HepG2 (cell line): ENCODE measurements around the gene ETFB. TPM values are rescaled to one million over a fixed set of nuclear protein-coding genes. Genes with fewer than 3 reads are reported as not detected.

Source experiments
- ATF3 ChIP-seq: sonication (generic); formaldehyde crosslinking; IDR thresholded peaks from 2 replicates; pipeline ENCODE4 v1.4.0; 2020; ENCODE audit warnings: missing genetic modification reagents
- BCL6 ChIP-seq: IDR thresholded peaks from 2 replicates; pipeline ENCODE4 v1.6.1; 2016; ENCODE audit warnings: missing genetic modification reagents, missing compliant biosample characterization
- CAMTA2 ChIP-seq: sonication (generic); formaldehyde crosslinking; IDR thresholded peaks from 2 replicates; pipeline ENCODE4 v1.4.0; 2020; ENCODE audit warnings: mild to moderate bottlenecking, missing genetic modification reagents, borderline replicate concordance
- CCAR2 ChIP-seq: fragments of 200-400 bp; formaldehyde crosslinking; optimal IDR thresholded peaks from 2 replicates; pipeline ENCODE3; 2018; ENCODE audit warnings: low read depth, mild to moderate bottlenecking, low read length, moderate library complexity
- CREB1 ChIP-seq, 2 experiments: fragments of 450-650 bp in 1 of 2; IDR thresholded peaks; 2 replicates each; pipeline ENCODE4 v1.6.1; 2016 to 2017; ENCODE audit warnings: control low read depth in 1 of 2, mild to moderate bottlenecking in 1 of 2, missing compliant biosample characterization in 1 of 2, missing genetic modification characterization in 1 of 2
- EP300 ChIP-seq, 3 experiments: sonication (generic) in 1 of 3; formaldehyde crosslinking in 1 of 3; IDR thresholded peaks; 2 replicates each; pipeline versions ENCODE4 v1.5.1 to v1.6.1; 2011 to 2020; ENCODE audit warnings: low read depth in 2 of 3, low read length in 2 of 3, borderline replicate concordance in 1 of 3, improper control_type of control experiment in 1 of 3, mild to moderate bottlenecking in 1 of 3, missing genetic modification reagents in 1 of 3, moderate library complexity in 1 of 3
- FOXP1 ChIP-seq, 2 experiments: fragments of 450-650 bp in 1 of 2; IDR thresholded peaks; 2 replicates each; pipeline ENCODE4 v1.6.1; 2017 to 2018; ENCODE audit warnings: antibody characterized with exemption in 1 of 2
- MXI1 ChIP-seq: IDR thresholded peaks from 3 replicates; pipeline ENCODE4 v1.6.1; 2012; ENCODE audit warnings: low read depth, low read length, inconsistent platforms, borderline replicate concordance
- NFIC ChIP-seq: IDR thresholded peaks from 2 replicates; pipeline ENCODE4 v1.6.1; 2012; ENCODE audit warnings: mild to moderate bottlenecking, low read length, inconsistent platforms
- NR2F1 ChIP-seq, 2 experiments: fragments of 450-650 bp in 1 of 2; formaldehyde crosslinking in 1 of 2; IDR thresholded peaks; 2 replicates each; pipeline versions ENCODE4 v1.5.0 to v1.6.1; 2016 to 2020; ENCODE audit warnings: mild to moderate bottlenecking in 1 of 2, missing compliant biosample characterization in 1 of 2, missing genetic modification reagents in 1 of 2, moderate library complexity in 1 of 2
- ONECUT2 ChIP-seq: sonication (generic); formaldehyde crosslinking; IDR thresholded peaks from 2 replicates; pipeline ENCODE4 v1.4.0; 2020; ENCODE audit warnings: missing genetic modification reagents
- PITX1 ChIP-seq: sonication (generic); formaldehyde crosslinking; IDR thresholded peaks from 2 replicates; pipeline ENCODE4 v1.5.1; 2020; ENCODE audit warnings: mild to moderate bottlenecking, missing genetic modification reagents
- POGZ ChIP-seq: sonication (generic); formaldehyde crosslinking; IDR thresholded peaks from 2 replicates; pipeline ENCODE4 v1.4.0; 2020; ENCODE audit warnings: mild to moderate bottlenecking, missing genetic modification reagents
- RAD51 ChIP-seq: fragments of 450-650 bp; IDR thresholded peaks from 2 replicates; pipeline ENCODE4 v1.6.1; 2016; ENCODE audit warnings: borderline replicate concordance
- SAFB2 ChIP-seq: sonication (generic); formaldehyde crosslinking; IDR thresholded peaks from 2 replicates; pipeline ENCODE4 v1.5.1; 2020; ENCODE audit warnings: missing genetic modification reagents, low read depth, mild to moderate bottlenecking, borderline replicate concordance
- SALL1 ChIP-seq: sonication (generic); formaldehyde crosslinking; IDR thresholded peaks from 2 replicates; pipeline ENCODE4 v1.8.0; 2022; ENCODE audit warnings: mild to moderate bottlenecking, missing genetic modification reagents
- SMAD9 ChIP-seq: sonication (generic); formaldehyde crosslinking; IDR thresholded peaks from 2 replicates; pipeline ENCODE4 v1.5.1; 2020; ENCODE audit warnings: mild to moderate bottlenecking, missing genetic modification reagents
- TGIF2 ChIP-seq: IDR thresholded peaks from 2 replicates; pipeline ENCODE4 v1.6.1; 2016; ENCODE audit warnings: control low read depth, missing compliant biosample characterization
- THAP11 ChIP-seq: IDR thresholded peaks from 2 replicates; pipeline ENCODE4 v1.6.1; 2016; ENCODE audit warnings: missing biosample characterization, missing genetic modification reagents
- ZBTB7A ChIP-seq: sonication (generic); formaldehyde crosslinking; IDR thresholded peaks from 2 replicates; pipeline ENCODE4 v1.8.0; 2022; ENCODE audit warnings: mild to moderate bottlenecking, missing genetic modification reagents
- ZNF230 ChIP-seq: sonication (generic); formaldehyde crosslinking; IDR thresholded peaks from 2 replicates; pipeline ENCODE4 v1.4.0; 2020; ENCODE audit warnings: mild to moderate bottlenecking, missing genetic modification reagents
- ZNF251 ChIP-seq: sonication (generic); formaldehyde crosslinking; IDR thresholded peaks from 2 replicates; pipeline ENCODE4 v1.9.0; 2021; ENCODE audit warnings: mild to moderate bottlenecking, missing genetic modification reagents
- ZNF296 ChIP-seq: sonication (generic); formaldehyde crosslinking; conservative IDR thresholded peaks from 2 replicates; pipeline ENCODE4 v1.5.0; 2020; ENCODE audit warnings: mild to moderate bottlenecking, missing genetic modification reagents
- ZNF430 ChIP-seq: sonication (generic); formaldehyde crosslinking; IDR thresholded peaks from 2 replicates; pipeline ENCODE4 v1.9.0; 2021; ENCODE audit warnings: mild to moderate bottlenecking, missing genetic modification reagents
- ZNF431 ChIP-seq: sonication (generic); formaldehyde crosslinking; IDR thresholded peaks from 2 replicates; pipeline ENCODE4 v1.9.0; 2022; ENCODE audit warnings: missing genetic modification reagents, low read depth, mild to moderate bottlenecking, borderline replicate concordance
- ZNF496 ChIP-seq: sonication (generic); formaldehyde crosslinking; IDR thresholded peaks from 2 replicates; pipeline ENCODE4 v1.8.1; 2023; ENCODE audit warnings: mild to moderate bottlenecking, moderate library complexity, missing genetic modification reagents; ENCODE audit not compliant: insufficient replicate concordance
- ZNF513 ChIP-seq: sonication (generic); formaldehyde crosslinking; conservative IDR thresholded peaks from 2 replicates; pipeline ENCODE4 v1.5.0; 2020; ENCODE audit warnings: missing genetic modification reagents
- ZNF576 ChIP-seq: sonication (generic); formaldehyde crosslinking; IDR thresholded peaks from 2 replicates; pipeline ENCODE4 v1.4.0; 2020; ENCODE audit warnings: mild to moderate bottlenecking, missing genetic modification reagents
- ZNF589 ChIP-seq: sonication (generic); formaldehyde crosslinking; conservative IDR thresholded peaks from 2 replicates; pipeline ENCODE4 v1.8.0; 2022; ENCODE audit warnings: mild to moderate bottlenecking, moderate library complexity, missing genetic modification reagents
- ZSCAN30 ChIP-seq: sonication (generic); formaldehyde crosslinking; IDR thresholded peaks from 2 replicates; pipeline ENCODE4 v1.5.0; 2020; ENCODE audit warnings: mild to moderate bottlenecking, missing genetic modification reagents
- polyA plus RNA-seq, 8 experiments: library from polyadenylated mRNA; depleted of rRNA in 3 of 8; stranded (reverse) in 7 of 8; unstranded in 1 of 8; fragments of >200 nt; fragmentation: Illumina TruSeq in 4 of 8; extraction: Trizol in 4 of 8; gene quantifications; 2 replicates each; pipeline versions ENCODE4 v1.2.1 to v1.2.3, GENCODE V29; 2011 to 2016; ENCODE audit warnings: low read depth in 4 of 8, missing spikeins in 1 of 8, mixed read lengths in 1 of 8; ENCODE audit not compliant: insufficient read depth in 1 of 8
- total RNA-seq, 5 experiments: library from RNA; depleted of rRNA; stranded (reverse); fragments of >200 nt; fragmentation: Illumina TruSeq; extraction: Trizol; gene quantifications; 2 replicates each; pipeline ENCODE4 v1.2.3, GENCODE V29; 2016; ENCODE audit warnings: low read depth in 1 of 5

ETFB gene
- total and polyA plus RNA-seq, 2 of the 13 experiments (the other 11 are each of a cell fraction or from before 2014, with no cell fraction given) = 678 to 1,314 TPM

GRCh38 chr19:51354742-51355148 is 11.4 kb downstream of the ETFB start (continued):
- TF ChIP-seq ZNF513 (CRISPR knock-in tag) (no peak), BCL6 (CRISPR knock-in tag) (peak; percentile 59; the same call in 1 of the 2 replicates), TGIF2 (peak; percentile 47; the same call in 1 of the 2 replicates), ZSCAN30 (CRISPR knock-in tag) (no peak), FOXP1 (IDR thresholded peaks at IDR 0.05) (no peak), FOXP1 (CRISPR knock-in tag; IDR thresholded peaks at IDR 0.05) (peak; percentile 78), ATF3 (CRISPR knock-in tag) (no peak), ZNF431 (CRISPR knock-in tag) (no peak), NR2F1 (CRISPR knock-in tag; IDR thresholded peaks at IDR 0.05) (0 out of 4 replicates have a peak, but pooled peaks of 1 of the 2 experiments have one; percentile 34), PITX1 (peak; percentile 75), CAMTA2 (CRISPR knock-in tag) (no peak), MXI1 (peak; percentile 49; the same call in 1 of the 3 replicates), CCAR2 (no peak), POGZ (no peak), RAD51 (no peak), ZNF430 (CRISPR knock-in tag) (no peak), SAFB2 (CRISPR knock-in tag) (no peak), ZNF230 (no peak), THAP11 (peak; percentile 41; the same call in 1 of the 2 replicates), EP300 (IDR thresholded peaks at IDR 0.05; ENCODE audit: low read depth in 2 of 2, low read length in 2 of 2) (peak; percentile 42 to 94; a peak in 3 of 4 replicates), EP300 (CRISPR knock-in tag; IDR thresholded peaks at IDR 0.05; ENCODE audit: borderline replicate concordance) (peak; percentile 87; the same call in 1 of the 2 replicates), ZNF251 (no peak), SMAD9 (CRISPR knock-in tag) (no peak), ZNF496 (CRISPR knock-in tag) (no peak), NFIC (peak; percentile 58; the same call in 1 of the 2 replicates), ZNF576 (CRISPR knock-in tag) (no peak), ZNF296 (CRISPR knock-in tag) (no peak), SALL1 (CRISPR knock-in tag) (peak; percentile 85), ZBTB7A (no peak; the same call in none of the 2 replicates), CREB1 (IDR thresholded peaks at IDR 0.05) (no peak), CREB1 (CRISPR knock-in tag; IDR thresholded peaks at IDR 0.05) (peak; percentile 70), ZNF589 (peak; percentile 12; the same call in 1 of the 2 replicates), ONECUT2 (CRISPR knock-in tag) (0 out of 2 replicates have a peak, but pooled peaks have one; percentile 25)
